Tibial nerve (tissue), 4 donors: ENCODE results near the gene ISG15.

Experiments
- EP300 ChIP-seq, 2 donors: sonication (generic); formaldehyde crosslinking; IDR thresholded peaks; one replicate each; pipeline ENCODE4 v1.6.1; 2017; ENCODE audit warnings: antibody characterized with exemption in 2 of 2, mild to moderate bottlenecking in 1 of 2
- POLR2A ChIP-seq, 2 donors: fragments of 450-650 bp; IDR thresholded peaks; one replicate each; pipeline ENCODE4 v1.6.1; 2017; ENCODE audit warnings: antibody characterized with exemption in 2 of 2, mild to moderate bottlenecking in 2 of 2, moderate library complexity in 2 of 2
- TF ChIP-seq, protein P1 (sequence below), 5 experiments: fragments of 200-600 bp in 3 of 5; fragments of 450-650 bp in 2 of 5; sonication (generic) in 3 of 5; IDR thresholded peaks; one replicate each; pipeline ENCODE4 v1.5.1; 2016 to 2019; ENCODE audit warnings: antibody characterized with exemption in 5 of 5, mild to moderate bottlenecking in 3 of 5, moderate library complexity in 2 of 5

DNA sequence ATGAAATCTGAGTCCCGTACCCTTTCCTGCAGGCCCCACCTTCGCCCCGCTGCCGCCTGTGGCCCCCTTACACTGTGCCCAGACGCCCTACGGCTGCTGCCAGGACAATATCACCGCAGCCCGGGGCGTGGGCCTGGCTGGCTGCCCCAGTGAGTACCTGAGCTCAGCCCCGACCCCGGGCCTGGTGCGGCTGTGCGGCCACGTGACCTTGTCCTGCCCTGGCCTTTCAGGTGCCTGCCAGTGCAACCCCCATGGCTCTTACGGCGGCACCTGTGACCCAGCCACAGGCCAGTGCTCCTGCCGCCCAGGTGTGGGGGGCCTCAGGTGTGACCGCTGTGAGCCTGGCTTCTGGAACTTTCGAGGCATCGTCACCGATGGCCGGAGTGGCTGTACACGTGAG is 31.8 kb downstream of the ISG15 start:
- TF ChIP-seq, protein P1, sequence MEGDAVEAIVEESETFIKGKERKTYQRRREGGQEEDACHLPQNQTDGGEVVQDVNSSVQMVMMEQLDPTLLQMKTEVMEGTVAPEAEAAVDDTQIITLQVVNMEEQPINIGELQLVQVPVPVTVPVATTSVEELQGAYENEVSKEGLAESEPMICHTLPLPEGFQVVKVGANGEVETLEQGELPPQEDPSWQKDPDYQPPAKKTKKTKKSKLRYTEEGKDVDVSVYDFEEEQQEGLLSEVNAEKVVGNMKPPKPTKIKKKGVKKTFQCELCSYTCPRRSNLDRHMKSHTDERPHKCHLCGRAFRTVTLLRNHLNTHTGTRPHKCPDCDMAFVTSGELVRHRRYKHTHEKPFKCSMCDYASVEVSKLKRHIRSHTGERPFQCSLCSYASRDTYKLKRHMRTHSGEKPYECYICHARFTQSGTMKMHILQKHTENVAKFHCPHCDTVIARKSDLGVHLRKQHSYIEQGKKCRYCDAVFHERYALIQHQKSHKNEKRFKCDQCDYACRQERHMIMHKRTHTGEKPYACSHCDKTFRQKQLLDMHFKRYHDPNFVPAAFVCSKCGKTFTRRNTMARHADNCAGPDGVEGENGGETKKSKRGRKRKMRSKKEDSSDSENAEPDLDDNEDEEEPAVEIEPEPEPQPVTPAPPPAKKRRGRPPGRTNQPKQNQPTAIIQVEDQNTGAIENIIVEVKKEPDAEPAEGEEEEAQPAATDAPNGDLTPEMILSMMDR (IDR thresholded peaks at IDR 0.05) = no peak
- no peak for TF ChIP-seq EP300 (IDR thresholded peaks at IDR 0.05)
- TF ChIP-seq POLR2A (IDR thresholded peaks at IDR 0.05) = no peak
